ENCODE data around the gene KCNH3.
A peak's percentile ranks its signal among the peaks of the same experiment; 100 is the strongest.
"Not testable (repeated sequence)": the region's sequence is repeated elsewhere in the genome, so short reads cannot be mapped to it uniquely, and the experiment has no call there.

Gene KCNH3

DNA sequence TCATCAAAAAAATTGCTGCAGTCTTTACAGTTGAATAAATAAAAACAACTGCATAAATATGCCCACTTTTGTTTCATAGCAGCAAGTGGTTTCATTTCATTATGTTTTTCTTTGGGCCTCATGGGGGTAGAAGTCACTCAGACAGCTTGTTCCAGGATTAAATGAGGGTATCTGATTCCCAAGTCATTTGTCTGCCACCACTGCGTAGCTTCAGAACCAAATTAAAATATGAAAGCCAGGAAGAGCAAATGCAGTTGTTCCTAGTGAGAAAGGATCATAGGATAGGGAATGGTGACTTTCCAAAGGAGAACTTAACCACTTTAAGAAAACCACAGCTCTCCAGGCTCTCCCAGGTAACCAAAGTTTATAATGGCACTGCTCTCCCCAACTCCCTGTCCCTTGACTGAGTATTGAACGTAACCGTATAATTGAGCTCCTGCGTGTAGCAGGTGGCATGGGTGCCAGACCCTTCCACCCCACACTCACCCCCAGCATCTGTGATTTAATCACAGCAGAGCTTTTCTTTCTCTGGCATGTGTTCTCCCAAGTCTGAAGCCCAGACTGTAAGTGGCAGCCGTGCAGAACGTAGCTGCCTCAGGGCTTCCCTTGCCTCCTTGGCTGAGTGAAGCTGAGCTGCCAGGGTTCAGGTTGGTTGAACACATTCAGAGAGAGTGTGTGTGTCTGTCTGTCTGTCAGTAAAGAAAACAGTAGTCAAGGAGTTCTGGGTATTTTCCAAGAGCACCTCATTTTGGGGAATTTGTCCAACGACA is 11.3 kb upstream of the KCNH3 start:
- no peak for DNase-seq

DNA sequence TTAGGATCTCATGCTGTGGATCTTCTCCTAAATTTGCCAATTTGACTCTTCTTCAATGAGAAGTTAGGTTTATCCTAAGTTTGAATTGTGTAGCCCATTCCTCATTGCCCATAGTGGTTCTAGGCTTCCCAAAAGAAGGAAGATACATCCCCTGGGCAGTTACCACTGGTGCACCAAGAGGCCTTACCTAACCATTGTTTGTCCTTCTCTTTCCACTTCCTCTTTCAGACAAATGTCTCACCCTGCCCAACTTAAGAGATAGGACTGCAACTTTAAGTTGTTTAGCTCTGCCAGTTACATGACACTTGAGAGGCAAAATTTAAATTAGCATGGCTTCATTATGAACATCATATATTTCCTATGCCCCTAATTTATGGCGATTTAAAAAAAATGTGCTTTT is 9.4 kb upstream of the KCNH3 start:
- no peak for DNase-seq

DNA sequence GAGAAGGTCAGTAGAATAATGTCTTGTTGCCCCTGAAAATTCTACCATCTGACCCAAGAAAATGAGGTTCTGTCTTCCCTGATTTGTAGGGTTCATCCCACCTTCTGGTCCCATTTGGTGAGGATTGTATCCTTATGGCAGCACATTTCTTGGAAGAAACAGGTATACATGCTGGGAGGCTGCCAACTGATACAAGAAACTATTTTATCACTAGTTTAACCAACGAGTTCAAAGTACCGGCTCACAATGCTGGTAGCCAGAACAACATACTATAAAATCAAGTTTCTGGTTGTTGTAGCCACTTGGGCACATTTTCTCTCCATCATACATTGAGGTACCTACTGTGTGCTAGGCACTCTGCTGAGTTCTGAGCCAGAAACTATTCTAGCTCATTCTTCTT is 7.1 kb upstream of the KCNH3 start:
- DNase-seq: no peak

- DNase-seq: no peak
Measured at GRCh38 chr12:49533331-49533730, 5.5 kb upstream of the KCNH3 start.

- DNase-seq: not testable (repeated sequence)
Measured at GRCh38 chr12:49534122-49534521, 4.7 kb upstream of the KCNH3 start.

- DNase-seq: no peak
Measured at GRCh38 chr12:49534731-49535278, 4.0 kb upstream of the KCNH3 start.

- DNase-seq: no peak
Measured at GRCh38 chr12:49535921-49536525, 2.8 kb upstream of the KCNH3 start.

DNA sequence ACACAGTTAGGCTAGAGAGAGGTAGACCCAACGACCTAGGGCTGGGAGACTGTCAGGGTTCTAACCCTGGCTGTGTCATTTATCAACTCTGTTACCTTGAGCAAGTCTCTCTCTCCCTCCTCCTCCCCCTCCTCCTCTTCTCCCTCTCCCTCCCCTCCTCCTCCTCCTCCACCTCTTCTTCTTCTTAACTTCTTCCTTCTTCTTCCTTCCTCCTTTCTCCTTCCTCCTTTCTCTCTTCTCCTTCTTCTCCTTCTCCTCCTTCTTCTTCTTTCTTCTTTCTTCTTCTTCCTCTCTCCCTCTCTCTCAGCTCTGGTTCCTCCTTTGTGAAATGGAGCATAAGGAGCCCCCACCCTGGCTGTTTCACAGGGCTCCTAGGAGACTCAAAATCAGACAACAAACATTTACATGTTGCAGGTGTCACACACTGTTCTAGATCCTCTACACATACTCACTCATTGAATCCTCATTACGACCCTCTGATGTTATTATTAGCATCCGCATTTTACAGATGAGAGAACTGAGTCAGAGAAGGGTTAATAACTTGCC is 2.2 kb upstream of the KCNH3 start:
- DNase-seq: no peak

- no peak for DNase-seq
Measured at GRCh38 chr12:49537231-49537751, 1.5 kb upstream of the KCNH3 start.

DNA sequence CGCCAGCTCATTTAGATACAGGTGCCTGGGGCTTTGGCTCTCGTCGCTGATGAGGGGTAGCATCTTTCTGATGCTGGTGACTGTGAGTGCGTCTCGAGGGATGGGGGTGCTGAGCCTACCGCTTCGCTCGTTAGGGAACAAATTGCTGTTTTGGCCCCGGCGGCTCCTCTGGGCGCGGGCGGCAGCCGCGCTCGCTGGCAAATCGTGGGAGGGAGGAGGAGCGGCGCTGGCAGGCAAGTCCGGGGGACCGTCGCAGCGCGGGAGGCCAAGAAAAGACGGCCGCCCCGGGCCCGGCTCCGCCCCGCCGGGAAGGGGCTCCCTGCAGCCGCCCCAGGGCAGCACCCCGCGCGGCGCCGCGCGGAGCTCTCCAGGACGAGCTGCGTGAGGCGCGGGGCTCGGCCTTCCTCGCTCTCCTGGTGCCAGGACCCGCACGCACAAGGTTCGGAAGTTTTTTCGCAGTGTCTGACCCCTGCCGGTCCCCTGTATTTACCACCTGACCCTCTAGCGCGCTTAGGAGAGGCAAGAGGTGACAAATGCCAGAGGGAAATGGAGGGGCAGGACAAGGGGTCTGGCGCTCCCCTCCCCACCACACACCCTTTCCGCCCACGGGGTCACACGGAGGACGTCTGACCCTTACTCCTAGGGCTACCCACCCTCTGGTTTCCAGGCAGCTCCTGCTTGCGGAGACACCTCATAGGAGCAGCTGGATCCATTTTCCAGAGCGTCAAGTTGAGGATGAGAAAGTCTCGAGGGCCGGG is 899 bp upstream of the KCNH3 start:
- peak in 1 of 2 experiments; percentile 64 for DNase-seq

- no peak for DNase-seq
Measured at GRCh38 chr12:49539406-49540228, 787 bp downstream of the KCNH3 start.

- DNase-seq: peak; percentile 17
Measured at GRCh38 chr12:49540229-49541139, 1.7 kb downstream of the KCNH3 start.

GRCh38 chr12:49541140-49541861 is 2.5 kb downstream of the KCNH3 start:
- DNase-seq: peak; percentile 13 to 19

DNA sequence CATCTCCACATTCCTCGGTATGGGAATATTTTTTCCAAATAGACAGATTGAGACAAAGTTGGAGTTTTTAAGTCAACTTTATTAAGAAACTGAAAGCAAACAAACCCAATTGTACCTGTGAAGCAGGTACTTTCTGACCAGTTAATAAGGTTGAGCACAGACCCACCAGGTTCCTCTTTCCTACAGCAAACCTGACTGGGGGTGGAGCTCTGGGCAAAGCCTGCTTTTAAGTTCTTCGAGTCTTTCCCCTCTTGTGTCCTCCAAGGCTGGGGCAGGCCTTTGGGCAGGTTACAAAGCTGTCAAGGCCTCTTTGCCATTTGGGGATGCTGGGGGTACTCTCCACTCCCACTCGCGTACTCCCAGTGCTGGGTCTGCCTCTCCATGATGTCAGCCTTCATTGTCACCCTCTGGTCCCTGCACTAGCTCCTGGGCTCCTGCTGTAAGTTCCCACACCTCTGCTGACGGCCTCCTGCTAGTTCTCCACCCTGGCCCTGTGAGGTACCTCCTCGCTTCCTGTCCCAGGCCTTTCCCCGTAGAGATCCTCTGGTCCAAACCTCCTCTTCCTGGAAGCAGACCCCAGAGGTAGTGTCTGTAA is 3.2 kb downstream of the KCNH3 start:
- no peak for DNase-seq

DNA sequence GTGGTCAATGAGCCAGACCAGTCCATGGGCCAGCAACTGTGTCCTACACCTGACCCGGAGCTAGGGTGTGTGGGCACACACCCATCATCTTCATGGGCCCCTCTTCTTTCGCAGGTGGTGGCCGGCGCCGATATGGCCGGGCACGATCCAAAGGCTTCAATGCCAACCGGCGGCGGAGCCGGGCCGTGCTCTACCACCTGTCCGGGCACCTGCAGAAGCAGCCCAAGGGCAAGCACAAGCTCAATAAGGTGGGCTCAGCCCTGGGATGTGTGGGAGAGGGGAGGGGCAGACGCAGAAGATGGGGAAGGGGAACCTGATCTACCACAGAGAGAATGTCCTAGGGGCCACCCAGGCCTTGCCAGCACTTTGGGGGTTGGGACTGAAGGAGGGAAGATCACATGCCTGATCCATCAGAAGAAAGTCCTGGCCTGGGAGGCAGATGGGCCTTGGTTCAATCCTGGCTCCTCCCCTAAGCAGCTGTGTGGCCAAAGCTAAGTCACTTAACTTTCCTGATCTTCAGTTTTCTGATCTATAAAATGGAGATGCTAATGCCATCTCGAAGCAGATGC is 3.8 kb downstream of the KCNH3 start:
- DNase-seq: no peak

- DNase-seq: no peak
Measured at GRCh38 chr12:49543221-49543913, 4.5 kb downstream of the KCNH3 start.

DNA sequence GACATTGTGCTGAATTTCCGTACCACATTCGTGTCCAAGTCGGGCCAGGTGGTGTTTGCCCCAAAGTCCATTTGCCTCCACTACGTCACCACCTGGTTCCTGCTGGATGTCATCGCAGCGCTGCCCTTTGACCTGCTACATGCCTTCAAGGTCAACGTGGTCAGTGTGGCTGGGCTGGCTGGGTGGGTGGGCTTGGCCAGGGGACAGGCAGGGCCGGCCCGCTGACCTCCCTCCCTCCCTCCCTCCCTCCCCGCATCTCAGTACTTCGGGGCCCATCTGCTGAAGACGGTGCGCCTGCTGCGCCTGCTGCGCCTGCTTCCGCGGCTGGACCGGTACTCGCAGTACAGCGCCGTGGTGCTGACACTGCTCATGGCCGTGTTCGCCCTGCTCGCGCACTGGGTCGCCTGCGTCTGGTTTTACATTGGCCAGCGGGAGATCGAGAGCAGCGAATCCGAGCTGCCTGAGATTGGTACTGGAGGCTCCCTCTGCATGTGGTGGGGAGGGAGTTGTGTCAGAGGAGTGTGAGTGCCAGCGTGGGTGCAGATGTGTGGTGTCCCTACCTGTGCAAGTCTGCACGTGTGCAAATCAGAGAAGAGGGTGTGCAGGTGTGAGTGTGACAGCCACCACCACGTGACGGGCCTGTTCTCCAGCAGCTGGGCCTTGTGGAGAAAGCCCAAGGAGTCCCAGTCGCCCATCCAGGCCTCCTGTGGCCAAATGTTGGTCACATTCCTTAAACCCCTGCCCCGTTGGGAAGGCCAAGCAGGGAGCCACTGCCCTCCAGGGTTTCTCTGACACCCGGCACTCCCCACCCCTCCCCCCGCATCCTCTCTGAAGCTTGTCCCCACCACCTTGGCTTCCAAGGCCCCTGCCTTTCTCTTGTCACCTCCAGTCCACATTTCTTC is 5.3 kb downstream of the KCNH3 start:
- no peak for DNase-seq

- DNase-seq: no peak
Measured at GRCh38 chr12:49545815-49546214, 7.0 kb downstream of the KCNH3 start.

All from activated T-cell treated with anti-CD3 and anti-CD28 coated beads, Interleukin-2, amount 50 U/mL, for 48 hours (primary cell).